Adrenal gland (tissue), 12 donors: ENCODE data around the gene STAT6. TPM values are rescaled to one million over a fixed set of nuclear protein-coding genes. Genes with fewer than 3 reads are reported as not detected.
A peak's percentile ranks its signal among the peaks of the same experiment; 100 is the strongest.

Experiments used
- DNase-seq, 7 donors: peaks; one replicate each; pipeline ENCODE4 v3.0.0-alpha.2; 2019 to 2020
- H3K27ac ChIP-seq, 5 donors: fragments of 200-600 bp; sonication (generic) in 4 of 5; 1 replicate in 3 of 5; 2 replicates in 2 of 5; pipeline versions ENCODE4 v1.5.1 to v1.8.0; 2016 to 2020; ENCODE audit warnings: mild to moderate bottlenecking in 1 of 5
- H3K27me3 ChIP-seq: fragments of 200-600 bp; 2 replicates; pipeline ENCODE4 v1.8.0; 2021
- H3K36me3 ChIP-seq, 2 donors: fragments of 200-600 bp; replicated peaks in 1 of 2; 1 replicate in 1 of 2; 2 replicates in 1 of 2; pipeline versions ENCODE4 v1.5.1 to v1.8.0; 2018 to 2022
- H3K4me1 ChIP-seq, 2 donors: fragments of 200-600 bp; replicated peaks in 1 of 2; 1 replicate in 1 of 2; 2 replicates in 1 of 2; pipeline versions ENCODE4 v1.5.1 to v1.8.0; 2018 to 2021
- H3K4me3 ChIP-seq, 4 donors: fragments of 200-600 bp; sonication (generic) in 3 of 4; one replicate each; pipeline ENCODE4 v1.5.1; 2016 to 2018
- H3K9me3 ChIP-seq, 3 donors: fragments of 200-600 bp; sonication (generic) in 1 of 3; replicated peaks in 1 of 3; 1 replicate in 2 of 3; 2 replicates in 1 of 3; pipeline versions ENCODE4 v1.5.1 to v1.8.0; 2016 to 2021
- CTCF ChIP-seq, 6 experiments: fragments of 450-650 bp in 4 of 6; fragments of 200-600 bp in 2 of 6; sonication (generic) in 1 of 6; IDR thresholded peaks; 1 replicate in 5 of 6; 2 replicates in 1 of 6; pipeline versions ENCODE4 v1.5.1 to v1.8.0; 2016 to 2021; ENCODE audit warnings: antibody characterized with exemption in 6 of 6, mild to moderate bottlenecking in 2 of 6, moderate library complexity in 1 of 6
- POLR2A ChIP-seq, 2 donors: fragments of 450-650 bp; IDR thresholded peaks; one replicate each; pipeline ENCODE4 v1.6.1; 2017; ENCODE audit warnings: antibody characterized with exemption in 2 of 2, mild to moderate bottlenecking in 2 of 2, moderate library complexity in 1 of 2
- WGBS, 4 donors: extraction: QIAGEN DNeasy Blood & Tissue Kit in 2 of 4; methylation state at CpG; one replicate each; pipeline versions ENCODE4 v1.1.5 to v1.1.7; 2013 to 2017; 5-methylcytosine and 5-hydroxymethylcytosine counted together
- intact Hi-C, 2 donors: fragments of 100-400 bp; cut with DNase I; formaldehyde crosslinking; loops; one replicate each; pipeline versions ENCODE4 v1.14.1 to v1.15.0; 2022 to 2023
- polyA plus RNA-seq, 3 donors: library from polyadenylated mRNA; stranded (reverse); fragments of 200-250 nt in 2 of 3; fragments of 350-450 nt in 1 of 3; fragmentation: Illumina TruSeq in 1 of 3; extraction: RNeasy Lipid Tissue Mini Kit (QIAGEN cat#74804) in 1 of 3; gene quantifications; one replicate each; pipeline ENCODE4 v1.2.3, GENCODE V29; 2013 to 2014
- total RNA-seq, 9 donors: library from RNA; depleted of rRNA in 4 of 9; stranded (reverse); fragments of >200 nt in 4 of 9; fragments of 120-200 nt in 1 of 9; fragmentation: NEBNext Ultra II Directional in 1 of 9; extraction: Animal tissue kit (Norgen Biotek cat#: 25700) in 1 of 9; gene quantifications; one replicate each; pipeline versions ENCODE4 v1.1.0 to v1.2.4, GENCODE V29; 2013 to 2023
- donor health status: healthy with polysubstance abuse.
- donor health status: Bipolar disorder and iron deficiency.
- donor health status: DM: yes; HTN: yes; CAD: no.
- donor health status: DM: no; HTN: no; CAD: no.
- donor health status: DM: no; HTN: no; CAD: no.
- donor health status: DM: yes; HTN: yes; CAD: no.

The STAT6 gene
- total and polyA plus RNA-seq, 12 donors = 71.9 to 321 (median 155) TPM

- intact Hi-C loops = no loop called here
- Histone ChIP-seq H3K27me3 (no peaks in the 10 kb centered on the region), H3K27ac (peak overlapping the region in 1 of 5 donors; percentile 14), H3K36me3 (peaks cover 0 to 68% of the 10 kb centered on the region in 2 donors), H3K4me3 (no peak overlapping the region), H3K4me1 (peaks cover 0 to 44% of the 10 kb centered on the region in 2 donors), H3K9me3 (no peaks in the 10 kb centered on the region)
- no peak for DNase-seq
- 50 to 89% (median 85%) methylated on average over 2 to 8 of the region's 8 CpGs for WGBS, 4 donors
- no peak for TF ChIP-seq POLR2A (IDR thresholded peaks at IDR 0.05)
- TF ChIP-seq CTCF (IDR thresholded peaks at IDR 0.05) = no peak
These were observed 30.1 kb upstream of the STAT6 start for GRCh38 chr12:57141249-57141648.

GRCh38 chr12:57139796-57140649 is 28.9 kb upstream of the STAT6 start:
- peak overlapping the region in 1 of 5 donors; percentile 76 for H3K27ac ChIP-seq
- no peak for DNase-seq
- TF ChIP-seq POLR2A (IDR thresholded peaks at IDR 0.05) = no peak
- no peak for TF ChIP-seq CTCF (IDR thresholded peaks at IDR 0.05)

GRCh38 chr12:57138526-57139272 is 27.5 kb upstream of the STAT6 start:
- TF ChIP-seq POLR2A (IDR thresholded peaks at IDR 0.05) (no peak), CTCF (IDR thresholded peaks at IDR 0.05) (no peak)
- no peaks in the 10 kb centered on the region for H3K27me3 ChIP-seq
- 72 to 79% (median 78%) methylated on average over 12 to 13 of the region's 13 CpGs for WGBS, 4 donors
- peak in 6 of 7 donors; percentile 57 to 74 (median 62) for DNase-seq
- H3K4me3 ChIP-seq = no peak overlapping the region
- H3K36me3 ChIP-seq = peaks cover 0 to 42% of the 10 kb centered on the region in 2 donors
- intact Hi-C loops = no loop called here
- no peaks in the 10 kb centered on the region for H3K9me3 ChIP-seq
- peaks cover 0 to 59% of the 10 kb centered on the region in 2 donors for H3K4me1 ChIP-seq
- H3K27ac ChIP-seq = peak overlapping the region in 2 of 5 donors; percentile 56 to 76

More at GRCh38 chr12:57139796-57140649, 28.9 kb upstream of the STAT6 start:
- intact Hi-C loops = no loop called here
- no peaks in the 10 kb centered on the region for H3K27me3 ChIP-seq
- peaks cover 0 to 56% of the 10 kb centered on the region in 2 donors for H3K36me3 ChIP-seq
- no peaks in the 10 kb centered on the region for H3K9me3 ChIP-seq
- H3K4me3 ChIP-seq = no peak overlapping the region
- WGBS, 4 donors = 75 to 81% (median 79%) methylated on average over 6 of the region's 6 CpGs
- peaks cover 0 to 46% of the 10 kb centered on the region in 2 donors for H3K4me1 ChIP-seq
